ENCODE results near the gene PROX1. TPM values are rescaled to one million over a fixed set of nuclear protein-coding genes. Genes with fewer than 3 reads are reported as not detected.

The PROX1 gene
- total and polyA plus RNA-seq, 9 of the 15 experiments (the other 6 are each of a cell fraction or from before 2014, with no cell fraction given) = 0.14 to 0.22 TPM; not detected in 7

DNA sequence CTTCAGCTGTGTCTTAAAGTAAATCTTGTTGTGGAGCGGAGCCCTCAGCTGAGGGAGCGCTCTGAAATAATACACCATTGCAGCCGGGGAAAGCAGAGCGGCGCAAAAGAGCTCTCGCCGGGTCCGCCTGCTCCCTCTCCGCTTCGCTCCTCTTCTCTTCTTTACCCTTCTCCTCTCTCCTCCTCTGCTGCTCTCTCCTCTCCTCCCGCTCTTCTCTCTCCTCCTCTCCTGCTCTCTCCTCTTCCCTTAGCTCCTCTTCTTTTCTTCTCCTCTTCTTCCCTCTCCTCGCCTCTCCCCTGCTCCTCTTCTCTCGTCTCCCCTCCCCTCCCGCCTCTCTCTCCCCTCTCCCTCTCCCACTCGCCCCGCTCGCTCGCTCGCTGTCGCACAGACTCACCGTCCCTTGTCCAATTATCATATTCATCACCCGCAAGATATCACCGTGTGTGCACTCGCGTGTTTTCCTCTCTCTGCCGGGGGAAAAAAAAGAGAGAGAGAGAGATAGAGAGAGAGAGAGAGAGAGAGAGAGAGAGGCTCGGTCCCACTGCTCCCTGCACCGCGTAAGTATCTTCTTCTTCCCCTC lies at the start of gene PROX1 (continued):
- TF ChIP-seq RERE (CRISPR knock-in tag; IDR thresholded peaks at IDR 0.05; ENCODE audit: borderline replicate concordance) (no peak), DEAF1 (CRISPR knock-in tag; IDR thresholded peaks at IDR 0.05) (no peak), RBM15 (IDR thresholded peaks at IDR 0.05; ENCODE audit: insufficient read depth, low read length) (no peak), ZNF224 (CRISPR knock-in tag; IDR thresholded peaks at IDR 0.05) (no peak), OTX1 (CRISPR knock-in tag; IDR thresholded peaks at IDR 0.05) (peak; percentile 86; the same call in 1 of the 2 replicates), ADNP (tag; IDR thresholded peaks at IDR 0.05) (no peak), CREM (IDR thresholded peaks at IDR 0.05; ENCODE audit: low read depth) (0 out of 2 replicates have a peak, but pooled peaks have one; percentile 36), SAFB (IDR thresholded peaks at IDR 0.05; ENCODE audit: borderline replicate concordance, low read depth, low read length) (no peak), ZNF408 (CRISPR knock-in tag; IDR thresholded peaks at IDR 0.05; ENCODE audit: low read depth) (no peak), SAFB2 (IDR thresholded peaks at IDR 0.05; ENCODE audit: borderline replicate concordance, low read depth, low read length, severe bottlenecking) (no peak), SP2 (IDR thresholded peaks at IDR 0.05; ENCODE audit: extremely low read depth, low read depth, low read length, poor library complexity, severe bottlenecking) (no peak)
- TF ChIP-seq, protein P1, sequence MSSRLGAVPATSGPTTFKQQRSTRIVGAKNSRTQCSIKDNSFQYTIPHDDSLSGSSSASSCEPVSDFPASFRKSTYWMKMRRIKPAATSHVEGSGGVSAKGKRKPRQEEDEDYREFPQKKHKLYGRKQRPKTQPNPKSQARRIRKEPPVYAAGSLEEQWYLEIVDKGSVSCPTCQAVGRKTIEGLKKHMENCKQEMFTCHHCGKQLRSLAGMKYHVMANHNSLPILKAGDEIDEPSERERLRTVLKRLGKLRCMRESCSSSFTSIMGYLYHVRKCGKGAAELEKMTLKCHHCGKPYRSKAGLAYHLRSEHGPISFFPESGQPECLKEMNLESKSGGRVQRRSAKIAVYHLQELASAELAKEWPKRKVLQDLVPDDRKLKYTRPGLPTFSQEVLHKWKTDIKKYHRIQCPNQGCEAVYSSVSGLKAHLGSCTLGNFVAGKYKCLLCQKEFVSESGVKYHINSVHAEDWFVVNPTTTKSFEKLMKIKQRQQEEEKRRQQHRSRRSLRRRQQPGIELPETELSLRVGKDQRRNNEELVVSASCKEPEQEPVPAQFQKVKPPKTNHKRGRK (tag; IDR thresholded peaks at IDR 0.05) = peak; percentile 83

Measured in K562 (cell line).